HL-60 (cell line): Measurements from ENCODE around the gene BEGAIN.

Experiments used
- DNase-seq, 2 experiments: peaks; one replicate each; pipeline ENCODE4 v3.0.0-alpha.2; 2010 to 2020; ENCODE audit warnings: low read depth in 1 of 2, low spot score in 1 of 2
- H3K27ac ChIP-seq: fragments of 250-450 bp; sonication (Bioruptor Pico); replicated peaks from 2 replicates; pipeline ENCODE4 v1.5.1; 2020; ENCODE audit warnings: mild to moderate bottlenecking, moderate library complexity
- H3K27me3 ChIP-seq: fragments of 250-450 bp; sonication (Bioruptor Pico); 2 replicates; pipeline ENCODE4 v1.5.1; 2021; ENCODE audit warnings: mild to moderate bottlenecking, moderate library complexity; ENCODE audit not compliant: insufficient read depth, poor library complexity, severe bottlenecking
- H3K4me3 ChIP-seq: replicated peaks from 2 replicates; pipeline ENCODE4 v1.5.1; 2011; ENCODE audit warnings: mild to moderate bottlenecking, control low read depth, low read length; ENCODE audit not compliant: insufficient read depth
- GABPA ChIP-seq: IDR thresholded peaks from 2 replicates; pipeline ENCODE4 v1.6.1; 2012; ENCODE audit warnings: low read depth
- POLR2AphosphoS5 ChIP-seq: IDR thresholded peaks from 2 replicates; pipeline ENCODE4 v1.6.1; 2012; ENCODE audit warnings: low read depth
- SPI1 ChIP-seq: IDR thresholded peaks from 2 replicates; pipeline ENCODE4 v1.6.1; 2012; ENCODE audit warnings: low read depth, mild to moderate bottlenecking, borderline replicate concordance
- TF ChIP-seq, protein P1 (sequence below): IDR thresholded peaks from one replicate; pipeline ENCODE4 v1.5.1; 2011; ENCODE audit warnings: low read length, control low read depth, inconsistent platforms; ENCODE audit not compliant: insufficient read depth
- TF ChIP-seq, protein P2 (sequence below): IDR thresholded peaks from 2 replicates; pipeline ENCODE4 v1.6.1; 2012; ENCODE audit warnings: low read depth; ENCODE audit not compliant: insufficient replicate concordance

Gene BEGAIN

DNA sequence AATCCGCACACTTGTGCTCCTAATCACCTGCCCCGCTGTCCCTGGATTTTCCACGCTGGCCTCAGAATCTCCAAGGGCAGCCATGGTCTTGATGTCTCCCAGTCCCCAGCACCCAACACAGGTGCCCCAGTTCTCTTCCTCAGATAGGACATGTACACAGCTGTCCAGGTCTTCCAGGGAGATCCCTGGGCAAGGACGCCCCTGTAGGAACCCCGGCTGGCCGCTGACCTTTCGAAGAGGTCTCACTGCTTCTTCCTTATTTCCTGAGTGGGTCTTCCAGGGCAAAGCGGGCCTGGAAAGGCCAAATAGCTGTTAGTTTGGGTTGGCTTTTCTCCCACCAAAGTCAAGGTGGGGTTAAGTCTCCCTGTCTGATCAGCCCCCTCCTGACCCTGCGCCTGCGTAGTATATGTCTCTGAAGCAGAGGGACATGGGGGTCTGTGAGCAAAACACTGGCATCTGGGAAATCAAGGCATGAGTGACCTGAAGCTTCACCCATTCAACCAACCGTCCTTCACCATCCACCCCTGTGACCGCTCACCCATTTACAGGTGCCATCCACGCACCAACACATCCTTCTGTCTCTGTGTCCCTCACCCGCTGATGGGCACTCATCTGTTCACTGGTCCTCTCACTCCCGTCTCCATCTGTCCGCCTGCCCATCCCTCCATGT lies 4.6 kb downstream of the BEGAIN start:
- DNase-seq: no peak
- Histone ChIP-seq H3K27me3 (peaks cover 17% of the 10 kb centered on the region), H3K27ac (no peak overlapping the region), H3K4me3 (no peak overlapping the region)
- TF ChIP-seq POLR2AphosphoS5: no peak
- TF ChIP-seq GABPA: no peak
- TF ChIP-seq, protein P1, sequence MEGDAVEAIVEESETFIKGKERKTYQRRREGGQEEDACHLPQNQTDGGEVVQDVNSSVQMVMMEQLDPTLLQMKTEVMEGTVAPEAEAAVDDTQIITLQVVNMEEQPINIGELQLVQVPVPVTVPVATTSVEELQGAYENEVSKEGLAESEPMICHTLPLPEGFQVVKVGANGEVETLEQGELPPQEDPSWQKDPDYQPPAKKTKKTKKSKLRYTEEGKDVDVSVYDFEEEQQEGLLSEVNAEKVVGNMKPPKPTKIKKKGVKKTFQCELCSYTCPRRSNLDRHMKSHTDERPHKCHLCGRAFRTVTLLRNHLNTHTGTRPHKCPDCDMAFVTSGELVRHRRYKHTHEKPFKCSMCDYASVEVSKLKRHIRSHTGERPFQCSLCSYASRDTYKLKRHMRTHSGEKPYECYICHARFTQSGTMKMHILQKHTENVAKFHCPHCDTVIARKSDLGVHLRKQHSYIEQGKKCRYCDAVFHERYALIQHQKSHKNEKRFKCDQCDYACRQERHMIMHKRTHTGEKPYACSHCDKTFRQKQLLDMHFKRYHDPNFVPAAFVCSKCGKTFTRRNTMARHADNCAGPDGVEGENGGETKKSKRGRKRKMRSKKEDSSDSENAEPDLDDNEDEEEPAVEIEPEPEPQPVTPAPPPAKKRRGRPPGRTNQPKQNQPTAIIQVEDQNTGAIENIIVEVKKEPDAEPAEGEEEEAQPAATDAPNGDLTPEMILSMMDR: no peak
- no peak for TF ChIP-seq SPI1
- TF ChIP-seq, protein P2, sequence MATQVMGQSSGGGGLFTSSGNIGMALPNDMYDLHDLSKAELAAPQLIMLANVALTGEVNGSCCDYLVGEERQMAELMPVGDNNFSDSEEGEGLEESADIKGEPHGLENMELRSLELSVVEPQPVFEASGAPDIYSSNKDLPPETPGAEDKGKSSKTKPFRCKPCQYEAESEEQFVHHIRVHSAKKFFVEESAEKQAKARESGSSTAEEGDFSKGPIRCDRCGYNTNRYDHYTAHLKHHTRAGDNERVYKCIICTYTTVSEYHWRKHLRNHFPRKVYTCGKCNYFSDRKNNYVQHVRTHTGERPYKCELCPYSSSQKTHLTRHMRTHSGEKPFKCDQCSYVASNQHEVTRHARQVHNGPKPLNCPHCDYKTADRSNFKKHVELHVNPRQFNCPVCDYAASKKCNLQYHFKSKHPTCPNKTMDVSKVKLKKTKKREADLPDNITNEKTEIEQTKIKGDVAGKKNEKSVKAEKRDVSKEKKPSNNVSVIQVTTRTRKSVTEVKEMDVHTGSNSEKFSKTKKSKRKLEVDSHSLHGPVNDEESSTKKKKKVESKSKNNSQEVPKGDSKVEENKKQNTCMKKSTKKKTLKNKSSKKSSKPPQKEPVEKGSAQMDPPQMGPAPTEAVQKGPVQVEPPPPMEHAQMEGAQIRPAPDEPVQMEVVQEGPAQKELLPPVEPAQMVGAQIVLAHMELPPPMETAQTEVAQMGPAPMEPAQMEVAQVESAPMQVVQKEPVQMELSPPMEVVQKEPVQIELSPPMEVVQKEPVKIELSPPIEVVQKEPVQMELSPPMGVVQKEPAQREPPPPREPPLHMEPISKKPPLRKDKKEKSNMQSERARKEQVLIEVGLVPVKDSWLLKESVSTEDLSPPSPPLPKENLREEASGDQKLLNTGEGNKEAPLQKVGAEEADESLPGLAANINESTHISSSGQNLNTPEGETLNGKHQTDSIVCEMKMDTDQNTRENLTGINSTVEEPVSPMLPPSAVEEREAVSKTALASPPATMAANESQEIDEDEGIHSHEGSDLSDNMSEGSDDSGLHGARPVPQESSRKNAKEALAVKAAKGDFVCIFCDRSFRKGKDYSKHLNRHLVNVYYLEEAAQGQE: no peak

DNA sequence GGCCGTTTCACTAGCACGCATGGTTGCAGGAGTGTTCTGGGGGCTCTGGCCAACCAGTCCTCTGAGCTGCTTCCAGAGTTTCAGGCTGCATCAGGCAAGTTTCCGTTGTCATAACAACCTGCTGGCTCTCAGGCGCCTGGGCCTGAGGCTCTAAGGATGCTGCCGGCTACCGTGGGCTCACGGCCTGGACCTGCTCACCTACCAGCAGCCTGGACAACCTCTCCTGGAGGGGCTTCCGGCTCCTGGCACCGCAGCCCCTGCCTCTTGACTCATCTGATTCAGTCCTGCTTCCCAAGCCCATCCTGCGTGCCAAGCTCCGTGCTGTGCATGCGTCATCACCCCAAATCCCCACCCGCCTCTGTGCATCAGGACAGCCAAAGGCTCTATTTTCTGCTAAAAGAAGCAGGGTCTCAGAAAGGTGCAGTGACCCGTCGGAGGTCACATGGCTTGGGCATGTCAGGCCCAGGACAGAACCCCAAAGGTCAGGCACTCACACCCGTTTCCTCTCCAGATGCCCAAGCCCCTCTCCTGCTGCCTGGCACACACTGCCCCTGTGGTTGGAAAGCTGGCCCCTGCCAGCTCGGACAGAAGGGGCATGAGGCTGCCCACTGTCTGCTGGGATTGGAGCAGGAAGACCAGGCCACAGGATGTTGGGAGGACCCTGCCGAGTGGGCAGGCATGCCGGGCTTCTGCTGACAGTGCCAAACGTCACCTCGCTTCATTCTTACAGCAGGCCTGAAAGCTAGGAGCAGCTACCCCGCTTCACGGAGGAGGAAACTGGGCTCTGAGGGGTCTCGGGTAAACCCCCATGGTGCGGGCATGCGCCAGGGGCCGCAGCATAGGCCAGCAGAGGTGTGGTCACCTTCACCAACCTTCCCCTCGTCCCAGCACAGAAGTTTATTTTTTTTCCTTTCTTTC lies 5.7 kb downstream of the BEGAIN start:
- no peak for DNase-seq
- no peak overlapping the region for H3K4me3 ChIP-seq
- no peak overlapping the region for H3K27ac ChIP-seq
- TF ChIP-seq, protein P1: no peak
- TF ChIP-seq GABPA: no peak
- TF ChIP-seq SPI1: no peak
- TF ChIP-seq, protein P2: no peak
- TF ChIP-seq POLR2AphosphoS5: no peak
- H3K27me3 ChIP-seq: peaks cover 12% of the 10 kb centered on the region

DNA sequence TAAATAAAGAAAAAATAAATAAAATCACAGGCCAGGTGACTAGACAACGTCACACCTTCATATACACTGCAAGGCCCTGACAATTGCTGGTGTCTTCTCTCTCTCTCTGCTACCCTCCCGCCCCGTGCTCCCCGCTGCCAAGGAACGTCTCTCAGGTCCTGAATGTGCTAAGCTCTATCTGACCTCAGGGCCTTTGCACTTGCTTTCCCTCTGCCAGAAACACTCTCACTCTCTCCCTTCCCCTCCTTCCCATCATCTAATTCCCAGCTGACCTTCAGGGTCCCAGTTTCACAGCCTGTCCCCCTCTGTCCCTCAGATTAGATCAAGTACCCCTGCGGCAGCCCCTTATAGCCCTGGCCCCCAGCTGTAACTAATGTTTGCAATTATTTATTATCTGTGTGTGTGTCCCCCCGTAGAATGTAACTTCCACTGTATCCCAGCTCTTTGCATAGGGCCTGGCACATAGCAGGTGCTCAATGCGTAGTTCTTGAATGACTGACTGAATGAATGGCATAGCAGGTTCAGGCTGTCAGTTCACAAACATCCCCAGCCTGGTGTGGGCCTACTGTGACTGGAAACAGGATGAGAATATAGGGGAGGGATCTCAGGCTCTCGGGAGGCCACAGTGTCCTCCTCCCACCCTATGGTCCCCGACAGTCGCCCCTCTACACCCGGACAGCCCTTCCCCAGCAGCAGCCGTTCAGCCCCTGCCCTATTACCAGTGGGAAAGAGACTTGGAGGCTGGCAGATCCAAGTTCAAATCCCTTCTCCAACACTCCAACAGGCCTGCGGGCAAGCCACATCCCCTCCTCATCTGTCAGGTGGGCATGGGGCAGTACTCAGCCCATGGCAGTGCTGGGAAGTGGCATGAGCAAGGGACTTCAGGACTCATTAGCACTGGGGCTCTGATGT lies 6.6 kb downstream of the BEGAIN start:
- Histone ChIP-seq H3K27ac (no peak overlapping the region), H3K27me3 (peaks cover 3% of the 10 kb centered on the region), H3K4me3 (no peak overlapping the region)
- no peak for DNase-seq
- TF ChIP-seq SPI1: no peak
